GM12878 (cell line): Measurements from ENCODE around the gene MAPT. TPM values are rescaled to one million over a fixed set of nuclear protein-coding genes. Genes with fewer than 3 reads are reported as not detected.

ENCODE experiments used
- HSF1 ChIP-seq: fragments of 150-350 bp; IDR thresholded peaks from 2 replicates; pipeline ENCODE4 v1.6.1; 2014; ENCODE audit warnings: mild to moderate bottlenecking, low read depth, low read length
- IKZF2 ChIP-seq, 2 experiments: fragments of 450-650 bp; IDR thresholded peaks; 2 replicates each; pipeline ENCODE4 v1.6.1; 2017; ENCODE audit warnings: mild to moderate bottlenecking in 2 of 2, moderate library complexity in 2 of 2
- MEF2A ChIP-seq: IDR thresholded peaks from 2 replicates; pipeline ENCODE4 v1.6.1; 2011; ENCODE audit warnings: low read depth, mild to moderate bottlenecking, low read length, moderate library complexity; ENCODE audit not compliant: insufficient read depth
- RFX5 ChIP-seq: IDR thresholded peaks from 2 replicates; pipeline ENCODE4 v1.6.1; 2011; ENCODE audit warnings: low read depth, low read length, improper control_type of control experiment
- USF1 ChIP-seq: IDR thresholded peaks from 2 replicates; pipeline ENCODE4 v1.6.1; 2011; ENCODE audit warnings: borderline replicate concordance, low read depth, mild to moderate bottlenecking, moderate library complexity, mixed read lengths, low read length; ENCODE audit not compliant: insufficient read depth; ENCODE audit errors: extremely low read length
- USF2 ChIP-seq: IDR thresholded peaks from 2 replicates; pipeline ENCODE4 v1.6.1; 2011; ENCODE audit warnings: low read depth, low read length, improper control_type of control experiment, borderline replicate concordance
- WRNIP1 ChIP-seq: IDR thresholded peaks from 2 replicates; pipeline ENCODE4 v1.6.1; 2011; ENCODE audit warnings: low read depth, low read length, improper control_type of control experiment, borderline replicate concordance
- ZNF384 ChIP-seq: IDR thresholded peaks from 2 replicates; pipeline ENCODE4 v1.6.1; 2012; ENCODE audit warnings: low read depth, mild to moderate bottlenecking, low read length, improper control_type of control experiment, borderline replicate concordance
- polyA plus RNA-seq, 11 experiments: library from polyadenylated mRNA; depleted of rRNA in 4 of 11; unstranded in 6 of 11; stranded (reverse) in 5 of 11; fragments of >200 nt; fragmentation: Nextera tagmentation in 4 of 11; fragmentation: Illumina TruSeq in 1 of 11; extraction: Ambion mirVana in 4 of 11; extraction: Trizol in 1 of 11; gene quantifications; 1 replicate in 1 of 11; 2 replicates in 10 of 11; pipeline versions ENCODE4 v1.2.1 to v1.2.3, GENCODE V29; 2011 to 2016; ENCODE audit warnings: inconsistent platforms in 2 of 11, missing spikeins in 2 of 11, low read depth in 1 of 11
- total RNA-seq, 4 experiments: library from RNA; depleted of rRNA in 3 of 4; stranded (reverse); fragments of >200 nt in 3 of 4; fragmentation: Illumina TruSeq in 1 of 4; extraction: Trizol in 1 of 4; gene quantifications; 2 replicates each; pipeline versions ENCODE4 v1.2.1 to v1.2.3, GENCODE V29; 2013 to 2021
- TF ChIP-seq, protein P1 (sequence below): IDR thresholded peaks from 2 replicates; pipeline ENCODE4 v1.6.1; 2011; ENCODE audit warnings: mild to moderate bottlenecking, low read depth, low read length, moderate library complexity; ENCODE audit not compliant: insufficient replicate concordance

The MAPT gene
- total and polyA plus RNA-seq, 10 of the 15 experiments (the other 5 are each of a cell fraction or from before 2014, with no cell fraction given) = under 0.01 to 0.05 (median 0.03) TPM; not detected in 7

- no peak for TF ChIP-seq HSF1
- no peak for TF ChIP-seq IKZF2 (IDR thresholded peaks at IDR 0.05)
- no peak for TF ChIP-seq USF2
- TF ChIP-seq, protein P1, sequence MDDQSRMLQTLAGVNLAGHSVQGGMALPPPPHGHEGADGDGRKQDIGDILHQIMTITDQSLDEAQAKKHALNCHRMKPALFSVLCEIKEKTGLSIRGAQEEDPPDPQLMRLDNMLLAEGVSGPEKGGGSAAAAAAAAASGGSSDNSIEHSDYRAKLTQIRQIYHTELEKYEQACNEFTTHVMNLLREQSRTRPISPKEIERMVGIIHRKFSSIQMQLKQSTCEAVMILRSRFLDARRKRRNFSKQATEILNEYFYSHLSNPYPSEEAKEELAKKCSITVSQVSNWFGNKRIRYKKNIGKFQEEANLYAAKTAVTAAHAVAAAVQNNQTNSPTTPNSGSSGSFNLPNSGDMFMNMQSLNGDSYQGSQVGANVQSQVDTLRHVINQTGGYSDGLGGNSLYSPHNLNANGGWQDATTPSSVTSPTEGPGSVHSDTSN = no peak
- no peak for TF ChIP-seq RFX5
- no peak for TF ChIP-seq ZNF384
- TF ChIP-seq MEF2A = no peak
- no peak for TF ChIP-seq WRNIP1
- TF ChIP-seq USF1 = peak; percentile 34
Measured at GRCh38 chr17:45977976-45978626, 83.7 kb downstream of the MAPT start (continued).
